ENCODE results near the gene WNT9A. TPM values are rescaled to one million over a fixed set of nuclear protein-coding genes. Genes with fewer than 3 reads are reported as not detected.
"Not testable (repeated sequence)": the region's sequence is repeated elsewhere in the genome, so short reads cannot be mapped to it uniquely, and the experiment has no call there.

WNT9A gene
- total RNA-seq, 6 experiments from 2014 or later, result 0.09 to 0.19 (median 0.10) TPM; not detected in 1

DNA sequence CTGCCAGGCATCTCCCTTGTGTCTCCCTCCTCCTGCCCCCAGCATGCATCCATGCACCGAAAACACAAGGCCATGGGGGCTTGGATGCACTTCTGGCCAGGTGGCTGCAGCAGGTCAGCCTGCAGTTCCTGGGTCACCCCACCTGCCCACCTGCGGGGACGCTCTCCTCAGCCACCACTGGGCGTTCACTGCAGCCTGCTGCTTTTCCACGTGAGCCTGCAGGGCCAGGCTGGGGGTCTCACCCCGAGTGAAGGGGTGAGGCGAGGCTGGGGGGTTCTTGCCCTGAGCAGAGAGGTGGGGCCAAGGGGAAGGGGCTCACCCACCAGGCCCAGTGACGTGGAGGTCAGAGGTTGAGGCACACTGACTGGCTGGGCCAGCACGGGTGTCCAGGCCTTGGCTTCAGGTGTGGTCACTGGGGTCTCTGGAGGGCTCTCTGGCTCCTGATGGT is 64.6 kb downstream of the WNT9A start:
- WGBS (ENCODE audit: insufficient coverage, low coverage, low lambda C conversion rate, missing lambda C conversion rate), result 100% methylated on average over 1 of the region's 9 CpGs
- intact Hi-C loops (cut with DNase I), result no loop called here
- DNase-seq, result peak; percentile 13 to 40 (median 36)
- no peaks in the 10 kb centered on the region for H3K36me3 ChIP-seq
- no peaks in the 10 kb centered on the region for H3K27me3 ChIP-seq
- H3K9me3 ChIP-seq, result no peaks in the 10 kb centered on the region
- H3K4me3 ChIP-seq, result no peak overlapping the region
- H3K27ac ChIP-seq, result no peak overlapping the region
- no peaks in the 10 kb centered on the region for H3K4me1 ChIP-seq
- TF ChIP-seq CTCF (IDR thresholded peaks at IDR 0.05), result no peak
- no peak for TF ChIP-seq POLR2A (IDR thresholded peaks at IDR 0.05)
- ATAC-seq, result no peak

GRCh38 chr1:227880342-227880924 is 67.3 kb downstream of the WNT9A start:
- WGBS (ENCODE audit: insufficient coverage, low coverage, low lambda C conversion rate, missing lambda C conversion rate), result 62% methylated on average over 4 of the region's 4 CpGs
- intact Hi-C loops (cut with DNase I), result no loop called here
- H3K27me3 ChIP-seq, result no peaks in the 10 kb centered on the region

DNA sequence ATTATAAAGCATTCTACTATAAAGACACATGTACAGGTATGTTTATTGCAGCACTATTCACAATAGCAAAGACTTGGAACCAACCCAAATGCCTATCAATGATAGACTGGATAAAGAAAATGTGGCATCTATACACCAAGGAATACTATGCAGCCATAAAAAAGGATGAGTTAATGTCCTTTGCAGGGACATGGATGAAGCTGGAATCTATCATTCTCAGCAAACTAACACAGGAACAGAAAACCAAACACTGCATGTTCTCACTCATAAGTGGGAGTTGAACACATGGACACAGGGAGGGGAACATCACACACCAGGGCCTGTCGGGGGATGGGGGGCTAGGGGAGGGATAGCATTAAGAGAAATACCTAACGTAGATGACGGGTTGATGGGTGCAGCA is 69.9 kb downstream of the WNT9A start:
- H3K4me3 ChIP-seq; H3K27me3 ChIP-seq; H3K9me3 ChIP-seq; intact Hi-C loops (cut with DNase I); ATAC-seq; H3K4me1 ChIP-seq; H3K27ac ChIP-seq; DNase-seq; H3K36me3 ChIP-seq: not testable (repeated sequence)
- 86% methylated on average over 3 of the region's 3 CpGs for WGBS (ENCODE audit: insufficient coverage, low coverage, low lambda C conversion rate, missing lambda C conversion rate)

More at GRCh38 chr1:227880342-227880924, 67.3 kb downstream of the WNT9A start:
- ATAC-seq (no peak), DNase-seq (peak in 1 of 3 donors; percentile 16)
- Histone ChIP-seq H3K4me1 (no peaks in the 10 kb centered on the region), H3K4me3 (no peak overlapping the region), H3K27ac (no peak overlapping the region), H3K36me3 (no peaks in the 10 kb centered on the region), H3K9me3 (no peaks in the 10 kb centered on the region)
- no peak for TF ChIP-seq CTCF (IDR thresholded peaks at IDR 0.05)
- no peak for TF ChIP-seq POLR2A (IDR thresholded peaks at IDR 0.05)

DNA sequence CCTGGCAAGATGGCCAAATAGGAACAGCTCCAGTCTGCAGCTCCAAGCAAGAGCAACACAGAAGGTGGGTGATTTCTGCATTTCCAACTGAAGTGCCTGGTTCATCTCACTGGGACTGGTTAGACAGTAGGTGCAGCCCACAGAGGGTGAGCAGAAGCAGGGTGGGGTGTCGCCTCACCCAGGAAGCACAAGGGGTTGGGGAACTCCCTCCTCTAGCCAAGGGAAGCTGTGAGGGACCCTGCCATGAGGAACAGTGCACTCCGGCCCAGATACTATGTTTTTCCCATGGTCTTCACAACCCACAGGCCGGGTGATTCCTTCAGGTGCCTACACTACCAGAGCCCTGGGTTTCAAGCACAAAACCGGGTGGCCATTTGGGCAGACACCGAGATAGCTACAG is 75.8 kb downstream of the WNT9A start:
- H3K27me3 ChIP-seq; H3K4me1 ChIP-seq; H3K27ac ChIP-seq; DNase-seq; H3K9me3 ChIP-seq; H3K4me3 ChIP-seq; intact Hi-C loops (cut with DNase I); ATAC-seq; H3K36me3 ChIP-seq: not testable (repeated sequence)
- 50% methylated on average over 2 of the region's 5 CpGs for WGBS (ENCODE audit: insufficient coverage, low coverage, low lambda C conversion rate, missing lambda C conversion rate)

DNA sequence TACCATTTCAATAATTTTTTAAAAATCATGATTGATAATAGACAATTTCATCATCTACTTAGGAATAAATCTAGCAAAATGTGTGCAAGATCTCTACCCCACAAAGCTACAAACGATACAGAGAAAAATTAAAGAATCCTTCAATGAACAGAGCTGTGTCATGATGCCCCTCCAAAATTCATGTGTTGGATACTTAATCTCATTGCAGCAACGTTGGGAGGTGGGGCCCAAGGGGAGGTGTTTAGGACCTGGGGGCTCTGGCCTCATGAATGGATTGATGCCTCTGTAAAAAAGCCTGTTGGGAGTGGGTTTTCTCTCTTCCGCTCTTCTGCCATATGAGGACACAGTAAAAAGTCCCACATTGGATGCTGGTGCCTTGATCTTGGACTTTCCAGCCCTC is 77.4 kb downstream of the WNT9A start:
- Histone ChIP-seq H3K27ac (no peak overlapping the region), H3K9me3 (no peaks in the 10 kb centered on the region), H3K36me3 (no peaks in the 10 kb centered on the region), H3K4me3 (no peak overlapping the region), H3K27me3 (no peaks in the 10 kb centered on the region), H3K4me1 (no peaks in the 10 kb centered on the region)
- 23% methylated on average over 2 of the region's 3 CpGs for WGBS (ENCODE audit: insufficient coverage, low coverage, low lambda C conversion rate, missing lambda C conversion rate)
- DNase-seq, result no peak
- TF ChIP-seq POLR2A (IDR thresholded peaks at IDR 0.05), result no peak
- TF ChIP-seq CTCF (IDR thresholded peaks at IDR 0.05), result no peak
- intact Hi-C loops (cut with DNase I), result no loop called here
- ATAC-seq, result no peak

Measured in right lobe of liver (tissue), 6 donors.